GM19240 (cell line): Measurements from ENCODE around the gene MICAL3.
"Not testable (repeated sequence)": the region's sequence is repeated elsewhere in the genome, so short reads cannot be mapped to it uniquely, and the experiment has no call there.

Source experiments
- DNase-seq: peaks from one replicate; pipeline ENCODE4 v3.0.0; 2011; ENCODE audit warnings: low spot score; ENCODE audit not compliant: insufficient read length

The MICAL3 gene

GRCh38 chr22:17891481-17892167 lies 132.7 kb downstream of the MICAL3 start:
- no peak for DNase-seq

GRCh38 chr22:17890892-17891291 lies 133.5 kb downstream of the MICAL3 start:
- DNase-seq = no peak

GRCh38 chr22:17890245-17890671 lies 134.1 kb downstream of the MICAL3 start:
- no peak for DNase-seq

- peak; percentile 23 for DNase-seq
These were observed 135.5 kb downstream of the MICAL3 start for GRCh38 chr22:17888855-17889254.

GRCh38 chr22:17888439-17888838 lies 135.9 kb downstream of the MICAL3 start:
- no peak for DNase-seq

- DNase-seq = no peak
These were observed 139.5 kb downstream of the MICAL3 start for GRCh38 chr22:17884893-17885292.

- DNase-seq = no peak
These were observed 140.3 kb downstream of the MICAL3 start for GRCh38 chr22:17884084-17884483.

GRCh38 chr22:17883356-17883755 lies 141.0 kb downstream of the MICAL3 start:
- no peak for DNase-seq

- no peak for DNase-seq
These were observed 141.6 kb downstream of the MICAL3 start for GRCh38 chr22:17882727-17883126.

- DNase-seq = no peak
These were observed 142.2 kb downstream of the MICAL3 start for GRCh38 chr22:17882162-17882561.

GRCh38 chr22:17881366-17881765 lies 143.0 kb downstream of the MICAL3 start:
- no peak for DNase-seq

GRCh38 chr22:17880468-17880867 lies 143.9 kb downstream of the MICAL3 start:
- DNase-seq = no peak

GRCh38 chr22:17880020-17880419 lies 144.3 kb downstream of the MICAL3 start:
- no peak for DNase-seq

- DNase-seq = no peak
These were observed 145.4 kb downstream of the MICAL3 start for GRCh38 chr22:17878941-17879340.

GRCh38 chr22:17878186-17878694 lies 146.1 kb downstream of the MICAL3 start:
- no peak for DNase-seq

GRCh38 chr22:17876878-17877855 lies 147.2 kb downstream of the MICAL3 start:
- not testable (repeated sequence) for DNase-seq

- no peak for DNase-seq
These were observed 148.0 kb downstream of the MICAL3 start for GRCh38 chr22:17876306-17876831.

- DNase-seq = no peak
These were observed 148.7 kb downstream of the MICAL3 start for GRCh38 chr22:17875631-17876030.

GRCh38 chr22:17875156-17875555 lies 149.2 kb downstream of the MICAL3 start:
- DNase-seq = no peak

GRCh38 chr22:17874231-17874905 lies 150.0 kb downstream of the MICAL3 start:
- DNase-seq = no peak

GRCh38 chr22:17873804-17874203 lies 150.6 kb downstream of the MICAL3 start:
- no peak for DNase-seq
